Gastroesophageal sphincter (tissue), 3 donors: ENCODE data around the gene MRPL19.

Experiments
- CTCF ChIP-seq, 4 experiments: fragments of 200-600 bp in 2 of 4; fragments of 450-650 bp in 2 of 4; sonication (generic) in 1 of 4; IDR thresholded peaks; one replicate each; pipeline ENCODE4 v1.5.1; 2017 to 2019; ENCODE audit warnings: antibody characterized with exemption in 4 of 4, mild to moderate bottlenecking in 2 of 4, moderate library complexity in 2 of 4
- EP300 ChIP-seq: sonication (generic); formaldehyde crosslinking; IDR thresholded peaks from one replicate; pipeline ENCODE4 v1.6.1; 2017; ENCODE audit warnings: antibody characterized with exemption, mild to moderate bottlenecking
- POLR2A ChIP-seq, 2 donors: fragments of 450-650 bp; IDR thresholded peaks; one replicate each; pipeline ENCODE4 v1.6.1; 2017; ENCODE audit warnings: antibody characterized with exemption in 2 of 2, mild to moderate bottlenecking in 2 of 2, moderate library complexity in 1 of 2
- POLR2AphosphoS5 ChIP-seq: sonication (generic); formaldehyde crosslinking; IDR thresholded peaks from one replicate; pipeline ENCODE4 v1.6.1; 2017; ENCODE audit warnings: antibody characterized with exemption

GRCh38 chr2:75722687-75723086, 76.1 kb downstream of the MRPL19 start:
- TF ChIP-seq CTCF (IDR thresholded peaks at IDR 0.05) (no peak), POLR2AphosphoS5 (no peak), POLR2A (IDR thresholded peaks at IDR 0.05) (no peak), EP300 (no peak)
